GM12892 (cell line): Measurements from ENCODE around the gene ERO1B.

Source experiments
- DNase-seq: peaks from one replicate; pipeline ENCODE4 v3.0.0; 2011; ENCODE audit not compliant: insufficient read length
- FAIRE-seq: peaks from 2 replicates; lab custom pipeline; 2011; peaks lifted over from hg19 to GRCh38; lab: Jason Lieb, UNC
- POLR2A ChIP-seq: IDR thresholded peaks from 2 replicates; pipeline ENCODE4 v1.6.1; 2011; ENCODE audit warnings: low read depth, low read length, control low read depth
- POLR2AphosphoS5 ChIP-seq: IDR thresholded peaks from 2 replicates; pipeline ENCODE4 v1.6.1; 2011; ENCODE audit warnings: low read depth, low read length, control low read depth

Gene ERO1B

GRCh38 chr1:236166041-236166440, 115.7 kb downstream of the ERO1B start:
- no peak for DNase-seq
- TF ChIP-seq POLR2AphosphoS5 (no peak), POLR2A (no peak)
- FAIRE-seq, result no peak
